ENCODE data around the gene RHOC.
"Not testable (repeated sequence)": the region's sequence is repeated elsewhere in the genome, so short reads cannot be mapped to it uniquely, and the experiment has no call there.

RHOC gene

DNA sequence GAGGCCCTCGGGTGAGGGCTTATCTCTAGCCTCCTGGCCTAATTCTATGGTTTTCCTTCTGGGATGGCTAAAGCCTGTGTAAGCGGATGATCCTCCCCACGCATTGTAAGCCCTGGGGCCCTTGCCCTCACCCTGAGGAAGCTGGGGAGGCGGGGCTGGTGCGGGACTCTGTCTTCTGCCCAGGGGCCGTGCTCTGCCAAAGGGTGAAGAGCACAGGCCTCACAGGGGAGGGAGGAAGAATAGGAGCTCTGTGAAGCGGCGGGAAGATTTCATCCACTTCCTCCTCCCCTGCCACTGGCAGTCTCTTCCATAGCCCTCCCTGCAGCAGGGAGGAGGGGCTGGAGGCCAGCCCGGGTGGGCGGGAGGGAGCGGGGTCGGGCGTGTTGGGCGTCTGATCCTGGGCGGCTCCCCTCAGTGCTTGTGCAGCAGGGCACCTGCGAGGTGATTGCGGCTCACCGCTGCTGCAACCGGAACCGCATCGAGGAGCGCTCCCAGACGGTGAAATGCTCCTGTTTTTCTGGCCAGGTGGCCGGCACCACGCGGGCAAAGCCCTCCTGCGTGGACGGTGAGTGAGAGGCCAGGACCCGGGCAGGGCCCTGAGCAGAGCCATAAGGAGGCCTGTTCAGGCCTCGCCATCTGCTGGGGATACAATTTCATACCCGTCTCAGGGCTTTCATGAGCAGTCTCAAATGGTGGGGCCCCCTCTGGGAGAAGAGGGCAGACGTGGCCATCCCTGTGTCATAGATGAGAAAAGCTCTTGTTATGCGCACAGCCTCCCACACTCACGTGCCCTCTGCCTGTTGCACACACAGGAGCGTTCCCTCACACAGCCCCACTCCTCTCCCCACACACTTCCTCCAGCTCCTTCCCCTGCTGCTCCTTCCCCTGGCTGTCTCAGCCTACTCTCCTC, 15.9 kb upstream of the RHOC start:
- no peak for TF ChIP-seq CTCF (IDR thresholded peaks at IDR 0.05; ENCODE audit: borderline replicate concordance, insufficient read depth, low read depth, low read length)
- no peak overlapping the region for H3K4me3 ChIP-seq (ENCODE audit: low read depth, low read length)

DNA sequence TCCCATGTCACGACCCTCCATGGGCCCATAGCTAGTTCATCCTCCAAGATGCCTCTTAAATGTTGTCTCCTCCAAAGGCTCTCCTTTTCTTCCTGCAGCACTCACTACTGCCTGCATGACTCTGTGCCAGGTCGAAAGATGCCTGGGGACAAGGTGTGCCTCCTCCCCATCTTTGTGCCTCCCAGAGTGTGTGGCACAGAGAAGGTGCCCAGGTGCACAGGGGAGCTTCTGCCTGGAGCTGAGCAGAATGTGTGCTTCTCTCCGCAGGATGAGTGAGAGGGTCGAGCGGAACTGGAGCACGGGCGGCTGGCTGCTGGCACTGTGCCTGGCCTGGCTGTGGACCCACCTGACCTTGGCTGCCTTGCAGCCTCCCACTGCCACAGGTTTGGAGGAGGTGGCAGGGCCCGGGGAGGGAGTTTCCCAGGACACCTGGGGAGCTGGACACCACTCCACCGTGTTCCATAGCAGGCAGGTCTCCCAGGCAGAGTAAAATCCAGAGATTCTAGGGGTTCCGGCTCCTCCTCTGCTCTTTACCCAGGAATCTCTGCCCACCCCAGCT, 15.1 kb upstream of the RHOC start:
- no peak overlapping the region for H3K4me3 ChIP-seq (ENCODE audit: low read depth, low read length)
- no peak for TF ChIP-seq CTCF (IDR thresholded peaks at IDR 0.05; ENCODE audit: borderline replicate concordance, insufficient read depth, low read depth, low read length)

GRCh38 chr1:112721294-112721693, 14.4 kb upstream of the RHOC start:
- not testable (repeated sequence) for H3K4me3 ChIP-seq (ENCODE audit: low read depth, low read length)

DNA sequence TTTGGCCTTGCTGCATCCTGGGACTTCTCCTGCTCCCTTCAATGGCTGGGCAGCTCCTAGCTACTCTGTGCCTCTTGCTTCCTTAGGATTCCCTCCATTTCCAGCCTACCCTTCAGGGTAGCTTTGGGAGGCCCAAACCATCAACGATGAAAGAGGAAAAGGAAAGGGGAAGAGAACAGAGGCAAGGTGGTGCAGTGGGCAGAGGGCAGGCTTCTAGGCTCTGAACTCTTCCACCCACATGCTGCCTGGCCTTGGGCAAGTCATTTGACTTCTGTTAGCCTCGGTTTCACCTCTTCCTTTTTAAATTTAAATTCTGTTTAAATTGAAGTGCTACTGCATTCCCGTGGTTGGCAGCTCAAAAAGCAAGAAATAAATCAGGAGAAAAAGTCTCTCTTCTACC, 13.9 kb upstream of the RHOC start:
- H3K4me3 ChIP-seq (ENCODE audit: low read depth, low read length) = no peak overlapping the region
- TF ChIP-seq CTCF (IDR thresholded peaks at IDR 0.05; ENCODE audit: borderline replicate concordance, insufficient read depth, low read depth, low read length) = no peak

GRCh38 chr1:112719706-112720105, 12.8 kb upstream of the RHOC start:
- TF ChIP-seq CTCF (IDR thresholded peaks at IDR 0.05; ENCODE audit: borderline replicate concordance, insufficient read depth, low read depth, low read length) = no peak
- no peak overlapping the region for H3K4me3 ChIP-seq (ENCODE audit: low read depth, low read length)

- TF ChIP-seq CTCF (IDR thresholded peaks at IDR 0.05; ENCODE audit: borderline replicate concordance, insufficient read depth, low read depth, low read length) = peak; percentile 92
- H3K4me3 ChIP-seq (ENCODE audit: low read depth, low read length) = no peak overlapping the region
Measured at GRCh38 chr1:112718691-112719418, 11.9 kb upstream of the RHOC start.

DNA sequence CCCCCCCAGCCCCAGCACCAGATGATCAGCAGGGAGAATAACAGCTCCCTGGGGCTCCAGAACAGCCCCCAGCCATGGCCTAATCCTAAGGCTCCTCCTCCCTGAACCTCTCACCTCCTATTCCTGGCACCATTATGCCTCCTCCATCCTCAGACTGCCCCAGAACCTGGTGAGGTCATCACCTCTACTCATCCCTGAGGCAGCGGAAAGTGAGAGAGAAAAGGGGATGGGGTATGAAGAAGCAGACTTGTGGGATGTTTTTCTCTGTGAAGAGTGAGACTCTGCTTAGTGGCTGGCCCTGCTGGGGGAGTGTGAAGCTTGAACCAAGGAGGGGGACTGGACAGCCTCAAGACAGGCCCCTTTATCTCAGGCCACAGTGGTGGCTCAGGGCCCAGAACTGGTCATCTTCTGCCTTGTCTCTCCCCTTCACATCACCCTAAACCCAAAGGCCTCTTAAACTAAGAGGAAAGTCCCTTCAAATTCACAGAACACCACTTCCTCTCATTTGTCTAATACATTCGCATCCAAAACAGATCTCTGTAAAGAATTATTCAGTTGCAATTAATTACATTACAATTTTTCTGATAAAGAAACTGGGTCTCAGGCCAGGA, 10.4 kb upstream of the RHOC start:
- TF ChIP-seq CTCF (IDR thresholded peaks at IDR 0.05; ENCODE audit: borderline replicate concordance, insufficient read depth, low read depth, low read length) = no peak
- H3K4me3 ChIP-seq (ENCODE audit: low read depth, low read length) = no peak overlapping the region

All from GM12875 (cell line).